HEK293 (cell line): ENCODE results near the gene ANKRD22.

Source experiments
- ATF2 ChIP-seq: fragments of 450-650 bp; formaldehyde crosslinking; IDR thresholded peaks from 2 replicates; pipeline ENCODE4 v1.5.1; 2016; ENCODE audit warnings: missing biosample characterization, missing genetic modification characterization, low read depth
- CTCF ChIP-seq: fragments of 450-650 bp; formaldehyde crosslinking; IDR thresholded peaks from 2 replicates; pipeline ENCODE4 v1.5.1; 2016; ENCODE audit warnings: missing biosample characterization, missing genetic modification characterization
- OVOL3 ChIP-seq: fragments of 450-650 bp; formaldehyde crosslinking; IDR thresholded peaks from 2 replicates; pipeline ENCODE4 v1.5.1; 2016; ENCODE audit warnings: missing biosample characterization, missing genetic modification characterization
- PBX3 ChIP-seq: sonication (generic); formaldehyde crosslinking; IDR thresholded peaks from 2 replicates; pipeline ENCODE4 v1.8.1; 2022; ENCODE audit warnings: mild to moderate bottlenecking, moderate library complexity, missing genetic modification reagents
- PRDM10 ChIP-seq: fragments of 450-650 bp; formaldehyde crosslinking; IDR thresholded peaks from 2 replicates; pipeline ENCODE4 v1.5.1; 2016; ENCODE audit warnings: missing biosample characterization, missing genetic modification characterization
- ZBTB49 ChIP-seq: fragments of 450-650 bp; formaldehyde crosslinking; IDR thresholded peaks from 2 replicates; pipeline ENCODE4 v1.5.1; 2016; ENCODE audit warnings: missing biosample characterization, missing genetic modification characterization, low read depth
- ZIC2 ChIP-seq: fragments of 450-650 bp; formaldehyde crosslinking; IDR thresholded peaks from 2 replicates; pipeline ENCODE4 v1.5.1; 2016; ENCODE audit warnings: missing biosample characterization, missing genetic modification characterization
- ZNF138 ChIP-seq: fragments of 450-650 bp; formaldehyde crosslinking; IDR thresholded peaks from 2 replicates; pipeline ENCODE4 v1.5.1; 2016; ENCODE audit warnings: missing biosample characterization, missing genetic modification characterization, borderline replicate concordance
- ZNF155 ChIP-seq: fragments of 450-650 bp; formaldehyde crosslinking; IDR thresholded peaks from 2 replicates; pipeline ENCODE4 v1.5.1; 2016; ENCODE audit warnings: missing biosample characterization, missing genetic modification characterization
- ZNF23 ChIP-seq: fragments of 450-650 bp; formaldehyde crosslinking; IDR thresholded peaks from 2 replicates; pipeline ENCODE4 v1.5.1; 2016; ENCODE audit warnings: missing biosample characterization, missing genetic modification characterization, borderline replicate concordance
- ZNF335 ChIP-seq: fragments of 450-650 bp; formaldehyde crosslinking; conservative IDR thresholded peaks from 2 replicates; pipeline ENCODE4 v1.5.1; 2016; ENCODE audit warnings: missing biosample characterization, missing genetic modification characterization
- ZNF560 ChIP-seq: fragments of 450-650 bp; formaldehyde crosslinking; IDR thresholded peaks from 2 replicates; pipeline ENCODE4 v1.5.1; 2017; ENCODE audit warnings: missing biosample characterization, missing genetic modification characterization, borderline replicate concordance
- ZNF571 ChIP-seq: fragments of 450-650 bp; formaldehyde crosslinking; IDR thresholded peaks from 2 replicates; pipeline ENCODE4 v1.5.0; 2017; ENCODE audit warnings: missing biosample characterization, missing genetic modification characterization
- ZNF621 ChIP-seq: fragments of 450-650 bp; formaldehyde crosslinking; IDR thresholded peaks from 2 replicates; pipeline ENCODE4 v1.5.1; 2017; ENCODE audit warnings: missing biosample characterization, missing genetic modification characterization

DNA sequence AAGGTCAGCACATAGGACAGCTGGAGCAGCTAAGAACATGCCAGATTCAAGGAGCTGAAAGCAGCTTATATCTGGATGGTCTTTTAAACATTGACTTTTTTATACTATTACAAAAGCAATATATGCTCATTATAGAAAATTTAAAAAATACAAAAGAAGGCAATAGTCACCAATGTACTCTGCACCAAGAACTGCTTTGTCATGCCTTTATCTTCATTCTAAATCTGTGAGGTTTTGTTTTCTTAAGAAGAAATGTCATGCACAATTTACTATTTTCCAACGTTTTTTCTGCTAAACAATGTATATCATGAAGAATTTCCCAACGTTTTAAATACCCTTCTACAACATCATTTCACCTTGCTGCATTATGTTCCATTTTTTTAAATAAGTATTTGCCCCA, 46.3 kb downstream of the ANKRD22 start:
- no peak for TF ChIP-seq CTCF
- TF ChIP-seq OVOL3 (tag by site-specific recombination) = no peak
- no peak for TF ChIP-seq ZNF335
- no peak for TF ChIP-seq ZNF560 (tag by site-specific recombination)
- no peak for TF ChIP-seq ZNF571 (tag by site-specific recombination)
- no peak for TF ChIP-seq ZIC2 (tag by site-specific recombination)
- no peak for TF ChIP-seq PRDM10 (tag by site-specific recombination)
- TF ChIP-seq ZNF23 (tag by site-specific recombination) = no peak
- no peak for TF ChIP-seq ATF2 (tag by site-specific recombination)
- no peak for TF ChIP-seq ZNF138 (tag by site-specific recombination)
- no peak for TF ChIP-seq PBX3 (CRISPR knock-in tag)
- no peak for TF ChIP-seq ZNF621 (tag by site-specific recombination)
- no peak for TF ChIP-seq ZNF155
- no peak for TF ChIP-seq ZBTB49 (tag by site-specific recombination)
